SK-N-SH treated with all-trans-retinoic acid at 6 μM for 48 hours (cell line): ENCODE data around the gene ATP13A5.

ENCODE experiments used
- ATAC-seq: fragments of 200-7000 bp; cut with Tn5 transposase; 3 replicates; pipeline ENCODE4 v1.9.1; 2020; ENCODE audit warnings: mild to moderate bottlenecking, moderate library complexity
- ARNTL ChIP-seq: fragments of 450-650 bp; formaldehyde crosslinking; IDR thresholded peaks from 2 replicates; pipeline ENCODE4 v1.5.0; 2020; ENCODE audit warnings: low read depth, mild to moderate bottlenecking, moderate library complexity, borderline replicate concordance
- BACH2 ChIP-seq: fragments of 250-450 bp; sonication (Bioruptor Pico); IDR thresholded peaks from 2 replicates; pipeline ENCODE4 v1.9.0; 2021; ENCODE audit warnings: mild to moderate bottlenecking, borderline replicate concordance
- CSDC2 ChIP-seq: fragments of 250-450 bp; sonication (Bioruptor Pico); IDR thresholded peaks from 2 replicates; pipeline ENCODE4 v1.5.0; 2020; ENCODE audit warnings: mild to moderate bottlenecking, moderate library complexity
- ESRRG ChIP-seq: fragments of 250-450 bp; sonication (Bioruptor Pico); IDR thresholded peaks from 2 replicates; pipeline ENCODE4 v1.6.1; 2021; ENCODE audit warnings: mild to moderate bottlenecking
- GLIS3 ChIP-seq: fragments of 250-450 bp; sonication (Bioruptor Pico); IDR thresholded peaks from 2 replicates; pipeline ENCODE4 v1.5.0; 2020; ENCODE audit warnings: mild to moderate bottlenecking, moderate library complexity
- ISL1 ChIP-seq: fragments of 250-450 bp; sonication (Bioruptor Pico); IDR thresholded peaks from 2 replicates; pipeline ENCODE4 v2.1.2; 2022; ENCODE audit warnings: mild to moderate bottlenecking, moderate library complexity
- OSR1 ChIP-seq: fragments of 250-450 bp; sonication (Bioruptor Pico); IDR thresholded peaks from 2 replicates; pipeline ENCODE4 v1.8.0; 2022; ENCODE audit warnings: moderate library complexity, mild to moderate bottlenecking, inconsistent platforms
- PPARA ChIP-seq: fragments of 250-450 bp; sonication (Bioruptor Pico); IDR thresholded peaks from 2 replicates; pipeline ENCODE4 v1.5.0; 2020; ENCODE audit warnings: mild to moderate bottlenecking, borderline replicate concordance
- RARB ChIP-seq: fragments of 250-450 bp; sonication (Bioruptor Pico); IDR thresholded peaks from 2 replicates; pipeline ENCODE4 v1.8.0; 2021; ENCODE audit warnings: mild to moderate bottlenecking, moderate library complexity
- SNAI2 ChIP-seq: fragments of 250-450 bp; sonication (Bioruptor Pico); IDR thresholded peaks from 2 replicates; pipeline ENCODE4 v1.5.0; 2020; ENCODE audit warnings: mild to moderate bottlenecking, moderate library complexity
- TCF4 ChIP-seq: fragments of 250-450 bp; sonication (Bioruptor Pico); IDR thresholded peaks from 2 replicates; pipeline ENCODE4 v1.8.0; 2021; ENCODE audit warnings: mild to moderate bottlenecking, moderate library complexity, borderline replicate concordance
- TOX ChIP-seq: fragments of 250-450 bp; sonication (Bioruptor Pico); IDR thresholded peaks from 2 replicates; pipeline ENCODE4 v1.8.0; 2021; ENCODE audit warnings: mild to moderate bottlenecking, moderate library complexity, borderline replicate concordance
- ZC3H10 ChIP-seq: fragments of 250-450 bp; sonication (Bioruptor Pico); IDR thresholded peaks from 2 replicates; pipeline ENCODE4 v1.5.1; 2021; ENCODE audit warnings: mild to moderate bottlenecking, moderate library complexity
- ZFP3 ChIP-seq: fragments of 250-450 bp; sonication (Bioruptor Pico); IDR thresholded peaks from 2 replicates; pipeline ENCODE4 v1.5.0; 2020; ENCODE audit warnings: mild to moderate bottlenecking, moderate library complexity
- ZFP30 ChIP-seq: fragments of 450-650 bp; formaldehyde crosslinking; IDR thresholded peaks from 2 replicates; pipeline ENCODE4 v1.5.0; 2022; ENCODE audit warnings: mild to moderate bottlenecking, moderate library complexity
- ZNF565 ChIP-seq: fragments of 450-650 bp; formaldehyde crosslinking; conservative IDR thresholded peaks from 2 replicates; pipeline ENCODE4 v1.5.0; 2020; ENCODE audit warnings: low read depth, mild to moderate bottlenecking, moderate library complexity
- ZNF70 ChIP-seq: fragments of 450-650 bp; formaldehyde crosslinking; IDR thresholded peaks from 2 replicates; pipeline ENCODE4 v1.5.0; 2020; ENCODE audit warnings: mild to moderate bottlenecking, moderate library complexity
- ZNF8 ChIP-seq: fragments of 450-650 bp; formaldehyde crosslinking; IDR thresholded peaks from 2 replicates; pipeline ENCODE4 v1.5.0; 2020; ENCODE audit warnings: mild to moderate bottlenecking, moderate library complexity
- TF ChIP-seq, protein P1 (sequence below): fragments of 250-450 bp; sonication (Bioruptor Pico); IDR thresholded peaks from 2 replicates; pipeline ENCODE4 v1.8.0; 2020; ENCODE audit warnings: mild to moderate bottlenecking, moderate library complexity, borderline replicate concordance
- TF ChIP-seq, protein P2 (sequence below): fragments of 250-450 bp; sonication (Bioruptor Pico); IDR thresholded peaks from 2 replicates; pipeline ENCODE4 v1.5.0; 2020; ENCODE audit warnings: mild to moderate bottlenecking, moderate library complexity
- TF ChIP-seq, protein P3 (sequence below): fragments of 250-450 bp; sonication (Bioruptor Pico); IDR thresholded peaks from 2 replicates; pipeline ENCODE4 v1.5.1; 2020; ENCODE audit warnings: low read depth, mild to moderate bottlenecking, moderate library complexity
- TF ChIP-seq, protein P4 (sequence below): fragments of 250-450 bp; sonication (Bioruptor Pico); IDR thresholded peaks from 2 replicates; pipeline ENCODE4 v1.8.0; 2021; ENCODE audit warnings: low read depth, mild to moderate bottlenecking, moderate library complexity, borderline replicate concordance

ATP13A5 gene

DNA sequence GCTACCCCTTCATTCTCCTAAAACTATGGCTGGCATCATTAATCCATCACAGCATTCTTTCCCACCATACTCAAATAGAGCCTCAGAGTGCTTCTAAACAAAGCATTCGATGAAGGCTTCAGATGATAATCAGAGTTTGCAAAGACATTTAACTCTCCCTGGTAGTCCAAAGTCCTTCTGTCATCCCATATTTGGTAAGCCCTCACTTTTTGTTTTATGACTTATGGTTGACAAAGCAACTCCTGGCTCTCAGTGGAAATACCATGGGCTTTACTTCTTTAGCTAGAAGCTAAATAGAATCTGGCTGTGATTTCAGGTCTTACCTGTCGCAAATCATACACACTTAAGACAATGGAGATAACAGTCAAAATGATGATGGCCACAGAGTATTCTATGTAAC is 27.8 kb downstream of the ATP13A5 start:
- ATAC-seq: no peak
- TF ChIP-seq ESRRG (CRISPR knock-in tag) (no peak), PPARA (no peak), ZFP30 (no peak)

DNA sequence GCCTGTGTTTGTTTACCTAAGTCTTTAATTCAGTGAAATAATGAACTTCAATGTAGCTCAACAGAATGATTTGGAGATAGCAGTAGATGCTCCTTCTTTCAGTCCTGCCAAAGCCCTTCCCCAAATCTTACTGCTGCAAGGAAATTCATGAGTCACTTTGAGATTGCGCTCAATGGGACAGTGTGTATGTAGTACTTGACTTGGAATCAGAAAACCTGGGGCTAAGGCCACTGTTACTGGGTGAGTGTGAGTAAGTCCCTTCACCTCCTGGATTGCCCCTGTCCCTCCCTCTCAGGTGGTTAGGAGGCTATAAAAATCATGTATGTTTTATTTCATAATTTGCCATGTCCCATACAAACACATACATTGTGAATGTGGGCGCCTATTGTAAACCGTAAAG is 29.9 kb downstream of the ATP13A5 start:
- TF ChIP-seq SNAI2 (CRISPR knock-in tag): no peak
- ATAC-seq: no peak

DNA sequence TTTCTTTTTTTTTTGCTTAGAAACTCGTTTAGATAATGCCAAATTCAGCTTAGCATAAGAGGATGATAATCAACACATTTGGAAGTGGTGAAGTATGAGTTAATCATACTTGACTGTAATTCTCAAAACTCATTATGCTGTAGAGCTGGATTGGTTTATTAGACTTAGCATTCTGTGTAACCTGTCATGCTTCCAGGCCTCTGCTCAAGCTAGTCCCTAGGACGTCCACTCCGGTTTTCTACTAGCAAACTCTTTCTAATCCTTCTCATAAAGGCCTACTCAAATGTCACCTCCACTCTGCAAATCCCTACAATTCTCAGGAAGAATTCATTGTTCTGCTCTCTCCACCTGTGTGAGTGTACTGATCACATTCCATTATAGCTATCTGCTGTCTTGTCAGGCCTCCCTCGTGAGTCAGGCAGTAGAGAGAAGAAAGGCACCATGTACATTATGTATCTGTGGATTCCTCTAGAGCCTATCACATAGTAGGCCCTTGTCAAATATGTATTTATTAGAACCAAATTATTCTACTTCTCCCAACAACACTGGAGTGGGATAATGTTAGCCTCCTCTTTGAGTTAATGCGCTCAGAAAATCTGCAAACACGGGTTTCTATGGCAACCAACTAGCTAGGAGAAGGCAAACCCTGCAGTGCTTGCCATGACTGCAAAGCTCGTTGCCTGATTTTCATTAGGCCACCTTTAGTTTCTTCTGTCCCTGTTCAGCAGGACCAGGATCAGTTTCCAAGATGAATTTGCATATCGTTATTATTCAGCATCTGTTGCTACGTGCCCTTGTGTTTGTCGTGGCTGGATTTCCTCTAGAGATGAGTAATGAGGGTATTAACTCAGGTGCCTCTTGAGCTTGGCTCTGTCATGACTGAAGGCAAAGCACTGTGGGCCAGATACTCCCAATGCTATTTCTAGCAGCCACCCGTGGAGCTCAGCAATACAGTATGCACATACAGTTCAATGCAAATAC is 30.7 kb downstream of the ATP13A5 start:
- no peak for TF ChIP-seq ZNF8 (CRISPR knock-in tag)
- no peak for TF ChIP-seq ARNTL (CRISPR knock-in tag)
- no peak for TF ChIP-seq ESRRG (CRISPR knock-in tag)
- TF ChIP-seq, protein P1, sequence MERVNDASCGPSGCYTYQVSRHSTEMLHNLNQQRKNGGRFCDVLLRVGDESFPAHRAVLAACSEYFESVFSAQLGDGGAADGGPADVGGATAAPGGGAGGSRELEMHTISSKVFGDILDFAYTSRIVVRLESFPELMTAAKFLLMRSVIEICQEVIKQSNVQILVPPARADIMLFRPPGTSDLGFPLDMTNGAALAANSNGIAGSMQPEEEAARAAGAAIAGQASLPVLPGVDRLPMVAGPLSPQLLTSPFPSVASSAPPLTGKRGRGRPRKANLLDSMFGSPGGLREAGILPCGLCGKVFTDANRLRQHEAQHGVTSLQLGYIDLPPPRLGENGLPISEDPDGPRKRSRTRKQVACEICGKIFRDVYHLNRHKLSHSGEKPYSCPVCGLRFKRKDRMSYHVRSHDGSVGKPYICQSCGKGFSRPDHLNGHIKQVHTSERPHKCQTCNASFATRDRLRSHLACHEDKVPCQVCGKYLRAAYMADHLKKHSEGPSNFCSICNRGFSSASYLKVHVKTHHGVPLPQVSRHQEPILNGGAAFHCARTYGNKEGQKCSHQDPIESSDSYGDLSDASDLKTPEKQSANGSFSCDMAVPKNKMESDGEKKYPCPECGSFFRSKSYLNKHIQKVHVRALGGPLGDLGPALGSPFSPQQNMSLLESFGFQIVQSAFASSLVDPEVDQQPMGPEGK (CRISPR knock-in tag): no peak
- no peak for TF ChIP-seq ZNF70
- no peak for TF ChIP-seq CSDC2 (CRISPR knock-in tag)
- no peak for TF ChIP-seq ZFP3 (CRISPR knock-in tag)
- TF ChIP-seq TCF4 (CRISPR knock-in tag): no peak
- TF ChIP-seq BACH2: no peak
- TF ChIP-seq ZC3H10 (CRISPR knock-in tag): no peak
- no peak for TF ChIP-seq ISL1 (CRISPR knock-in tag)
- TF ChIP-seq ZNF565 (CRISPR knock-in tag): no peak
- no peak for TF ChIP-seq OSR1 (CRISPR knock-in tag)
- no peak for TF ChIP-seq PPARA
- no peak for TF ChIP-seq RARB (CRISPR knock-in tag)
- no peak for TF ChIP-seq GLIS3
- TF ChIP-seq TOX (CRISPR knock-in tag): no peak
- TF ChIP-seq, protein P2, sequence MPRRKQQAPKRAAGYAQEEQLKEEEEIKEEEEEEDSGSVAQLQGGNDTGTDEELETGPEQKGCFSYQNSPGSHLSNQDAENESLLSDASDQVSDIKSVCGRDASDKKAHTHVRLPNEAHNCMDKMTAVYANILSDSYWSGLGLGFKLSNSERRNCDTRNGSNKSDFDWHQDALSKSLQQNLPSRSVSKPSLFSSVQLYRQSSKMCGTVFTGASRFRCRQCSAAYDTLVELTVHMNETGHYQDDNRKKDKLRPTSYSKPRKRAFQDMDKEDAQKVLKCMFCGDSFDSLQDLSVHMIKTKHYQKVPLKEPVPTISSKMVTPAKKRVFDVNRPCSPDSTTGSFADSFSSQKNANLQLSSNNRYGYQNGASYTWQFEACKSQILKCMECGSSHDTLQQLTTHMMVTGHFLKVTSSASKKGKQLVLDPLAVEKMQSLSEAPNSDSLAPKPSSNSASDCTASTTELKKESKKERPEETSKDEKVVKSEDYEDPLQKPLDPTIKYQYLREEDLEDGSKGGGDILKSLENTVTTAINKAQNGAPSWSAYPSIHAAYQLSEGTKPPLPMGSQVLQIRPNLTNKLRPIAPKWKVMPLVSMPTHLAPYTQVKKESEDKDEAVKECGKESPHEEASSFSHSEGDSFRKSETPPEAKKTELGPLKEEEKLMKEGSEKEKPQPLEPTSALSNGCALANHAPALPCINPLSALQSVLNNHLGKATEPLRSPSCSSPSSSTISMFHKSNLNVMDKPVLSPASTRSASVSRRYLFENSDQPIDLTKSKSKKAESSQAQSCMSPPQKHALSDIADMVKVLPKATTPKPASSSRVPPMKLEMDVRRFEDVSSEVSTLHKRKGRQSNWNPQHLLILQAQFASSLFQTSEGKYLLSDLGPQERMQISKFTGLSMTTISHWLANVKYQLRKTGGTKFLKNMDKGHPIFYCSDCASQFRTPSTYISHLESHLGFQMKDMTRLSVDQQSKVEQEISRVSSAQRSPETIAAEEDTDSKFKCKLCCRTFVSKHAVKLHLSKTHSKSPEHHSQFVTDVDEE (CRISPR knock-in tag): no peak
- TF ChIP-seq, protein P3, sequence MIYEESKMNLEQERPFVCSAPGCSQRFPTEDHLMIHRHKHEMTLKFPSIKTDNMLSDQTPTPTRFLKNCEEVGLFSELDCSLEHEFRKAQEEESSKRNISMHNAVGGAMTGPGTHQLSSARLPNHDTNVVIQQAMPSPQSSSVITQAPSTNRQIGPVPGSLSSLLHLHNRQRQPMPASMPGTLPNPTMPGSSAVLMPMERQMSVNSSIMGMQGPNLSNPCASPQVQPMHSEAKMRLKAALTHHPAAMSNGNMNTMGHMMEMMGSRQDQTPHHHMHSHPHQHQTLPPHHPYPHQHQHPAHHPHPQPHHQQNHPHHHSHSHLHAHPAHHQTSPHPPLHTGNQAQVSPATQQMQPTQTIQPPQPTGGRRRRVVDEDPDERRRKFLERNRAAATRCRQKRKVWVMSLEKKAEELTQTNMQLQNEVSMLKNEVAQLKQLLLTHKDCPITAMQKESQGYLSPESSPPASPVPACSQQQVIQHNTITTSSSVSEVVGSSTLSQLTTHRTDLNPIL (CRISPR knock-in tag): no peak
- TF ChIP-seq, protein P4, sequence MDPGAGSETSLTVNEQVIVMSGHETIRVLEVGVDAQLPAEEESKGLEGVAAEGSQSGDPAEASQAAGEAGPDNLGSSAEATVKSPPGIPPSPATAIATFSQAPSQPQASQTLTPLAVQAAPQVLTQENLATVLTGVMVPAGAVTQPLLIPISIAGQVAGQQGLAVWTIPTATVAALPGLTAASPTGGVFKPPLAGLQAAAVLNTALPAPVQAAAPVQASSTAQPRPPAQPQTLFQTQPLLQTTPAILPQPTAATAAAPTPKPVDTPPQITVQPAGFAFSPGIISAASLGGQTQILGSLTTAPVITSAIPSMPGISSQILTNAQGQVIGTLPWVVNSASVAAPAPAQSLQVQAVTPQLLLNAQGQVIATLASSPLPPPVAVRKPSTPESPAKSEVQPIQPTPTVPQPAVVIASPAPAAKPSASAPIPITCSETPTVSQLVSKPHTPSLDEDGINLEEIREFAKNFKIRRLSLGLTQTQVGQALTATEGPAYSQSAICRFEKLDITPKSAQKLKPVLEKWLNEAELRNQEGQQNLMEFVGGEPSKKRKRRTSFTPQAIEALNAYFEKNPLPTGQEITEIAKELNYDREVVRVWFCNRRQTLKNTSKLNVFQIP (CRISPR knock-in tag): no peak
- no peak for ATAC-seq

DNA sequence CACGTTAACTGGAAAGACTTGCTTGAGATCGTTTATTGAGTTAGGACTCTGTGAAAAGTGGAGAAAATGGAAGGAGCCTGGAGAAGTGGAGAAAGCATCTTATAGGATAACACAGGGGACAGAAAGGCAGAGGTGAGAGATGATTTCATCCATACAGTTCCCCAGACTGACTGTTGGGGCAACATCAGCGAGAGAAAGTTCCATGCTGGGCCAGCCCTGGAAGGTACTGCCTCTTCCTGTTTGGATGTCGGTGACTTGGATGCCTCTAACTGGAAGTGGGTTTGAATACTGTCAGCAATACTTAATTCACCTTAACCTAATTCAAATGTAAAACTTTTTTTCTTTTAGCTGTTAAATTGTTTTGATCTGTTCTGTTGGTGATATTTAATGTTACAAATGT is 32.3 kb downstream of the ATP13A5 start:
- TF ChIP-seq PPARA: no peak
- TF ChIP-seq RARB (CRISPR knock-in tag): no peak
- TF ChIP-seq, protein P4 (CRISPR knock-in tag): no peak
- no peak for TF ChIP-seq ISL1 (CRISPR knock-in tag)
- TF ChIP-seq GLIS3: no peak
- TF ChIP-seq TOX (CRISPR knock-in tag): no peak
- TF ChIP-seq, protein P2 (CRISPR knock-in tag): no peak
- TF ChIP-seq, protein P3 (CRISPR knock-in tag): no peak
- no peak for ATAC-seq
